ENCODE results near the gene AATK.

Gene AATK

GRCh38 chr17:81090361-81091136 is 75.5 kb downstream of the AATK start:
- DNase-seq (ENCODE audit: low read depth, low spot score) = no peak
- no peak for TF ChIP-seq CTCF (IDR thresholded peaks at IDR 0.05; ENCODE audit: insufficient read depth, low read length, missing control alignments)
- ChIA-PET CTCF (interaction anchor here (1.5 to 1.7 kb wide), 3 partner anchors 8 to 67 kb away, joined by 5 to 7 read pairs (median 6); no protein-coding TSS in a partner anchor), POLR2A (no interaction called here)
- no peak overlapping the region for H3K4me3 ChIP-seq (ENCODE audit: low read depth, low read length)

DNA sequence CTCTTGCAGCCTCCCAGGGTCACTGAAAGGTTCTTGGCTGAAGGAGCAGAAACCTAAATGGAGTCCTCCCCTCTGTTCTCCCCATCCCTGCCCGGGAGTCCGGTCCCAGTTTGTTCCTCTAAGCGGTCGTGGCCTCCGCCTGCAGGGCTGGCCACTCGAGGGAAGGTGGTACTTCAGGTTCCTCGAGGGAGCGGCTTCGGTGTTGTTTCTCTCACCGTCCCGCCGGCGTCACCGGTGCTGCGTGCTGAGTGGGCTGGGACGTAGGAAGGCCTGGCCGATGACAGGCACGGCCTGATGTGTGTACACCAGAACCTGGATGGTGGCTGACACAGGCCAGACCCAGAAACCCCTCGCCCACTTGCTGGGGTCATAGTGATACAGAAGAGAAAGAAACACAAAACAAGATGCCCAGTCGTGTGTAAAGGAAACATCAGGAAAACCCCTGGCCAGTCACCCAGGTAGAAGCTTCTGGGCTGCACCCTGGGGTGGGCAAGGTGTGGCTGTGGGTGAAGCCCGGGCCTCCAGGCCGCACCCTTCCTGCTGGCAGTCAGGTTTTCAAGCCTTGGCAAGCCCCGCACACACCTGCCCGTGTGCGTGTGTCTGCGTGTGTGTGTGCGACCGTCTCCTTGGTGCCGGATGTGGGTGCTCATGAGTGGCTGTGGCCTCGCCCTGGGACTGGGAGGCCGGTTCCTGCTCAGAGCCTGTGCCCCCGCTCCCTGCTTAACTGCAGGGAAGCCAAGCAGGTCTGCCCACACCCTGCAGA is 79.1 kb downstream of the AATK start:
- ChIA-PET POLR2A (no interaction called here), CTCF (interaction anchor here (1.8 to 2.4 kb wide), 3 partner anchors 11 to 15 kb away, joined by 7 to 23 read pairs (median 11); no protein-coding TSS in a partner anchor)
- TF ChIP-seq CTCF (IDR thresholded peaks at IDR 0.05; ENCODE audit: insufficient read depth, low read length, missing control alignments) = no peak
- no peak overlapping the region for H3K4me3 ChIP-seq (ENCODE audit: low read depth, low read length)
- DNase-seq (ENCODE audit: low read depth, low spot score) = no peak

DNA sequence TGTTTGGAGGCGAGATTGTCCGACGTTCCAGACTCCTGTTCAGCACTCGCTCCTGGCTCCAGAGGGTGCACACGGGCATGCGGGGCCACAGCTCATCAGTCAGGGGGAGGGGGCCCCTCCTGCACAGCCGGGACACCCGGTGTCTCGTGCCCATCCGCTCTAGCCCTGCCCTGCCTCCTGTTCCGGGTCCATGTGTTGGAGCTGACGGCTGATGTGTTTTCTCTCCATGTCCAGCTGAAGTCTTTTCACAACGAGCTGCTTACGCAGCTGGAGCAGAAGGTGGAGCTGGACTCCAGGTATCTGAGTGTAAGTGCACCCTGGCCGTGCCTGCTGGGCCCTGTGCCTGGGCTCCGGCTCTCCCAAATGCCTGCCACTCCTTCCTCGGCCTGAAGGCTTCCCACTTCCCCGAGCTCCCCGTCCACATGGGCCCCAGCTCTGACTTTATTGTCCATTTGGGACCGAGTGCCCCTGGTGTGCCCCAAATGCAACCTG is 80.6 kb downstream of the AATK start:
- DNase-seq (ENCODE audit: low read depth, low spot score) = no peak
- ChIA-PET CTCF (interaction anchor here (1.2 to 2.1 kb wide), 3 partner anchors 9 to 16 kb away, joined by 5 to 11 read pairs (median 7); no protein-coding TSS in a partner anchor), POLR2A (no interaction called here)
- no peak overlapping the region for H3K4me3 ChIP-seq (ENCODE audit: low read depth, low read length)
- no peak for TF ChIP-seq CTCF (IDR thresholded peaks at IDR 0.05; ENCODE audit: insufficient read depth, low read length, missing control alignments)

DNA sequence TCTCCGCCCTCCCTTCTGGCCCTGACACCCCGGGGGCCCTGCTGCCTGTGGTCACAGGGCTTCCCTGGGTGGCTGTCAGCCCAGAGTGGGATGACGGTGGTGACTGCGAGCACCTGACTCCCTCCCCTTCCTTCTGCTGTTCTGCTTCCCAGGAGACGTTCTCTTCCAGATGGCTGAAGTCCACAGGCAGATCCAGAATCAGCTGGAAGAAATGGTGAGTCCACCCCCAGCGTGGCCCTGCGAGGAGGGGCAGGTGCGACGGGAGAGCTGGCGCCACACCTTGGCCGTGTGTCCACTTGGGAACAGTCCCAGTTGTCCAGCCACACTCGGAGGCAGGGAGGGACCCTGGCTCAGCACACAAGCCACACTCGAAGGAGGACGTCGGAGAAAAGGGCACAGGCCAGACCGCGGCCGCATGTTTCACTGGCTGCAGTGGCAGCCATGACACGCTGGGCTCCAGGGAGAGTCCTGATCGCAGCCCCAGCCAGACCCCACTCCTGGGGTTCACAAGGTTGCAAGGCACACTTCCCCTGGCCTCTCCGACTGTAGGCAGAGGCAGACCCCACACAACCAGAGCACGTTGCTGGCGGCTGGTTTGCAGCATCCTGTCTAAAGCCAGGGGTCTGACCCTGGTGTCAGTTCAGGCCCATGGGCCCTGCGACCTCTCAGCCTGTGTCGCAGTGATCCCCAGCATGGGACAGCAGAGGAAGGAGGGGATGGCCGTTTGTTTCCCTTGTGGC is 81.2 kb downstream of the AATK start:
- H3K4me3 ChIP-seq (ENCODE audit: low read depth, low read length) = no peak overlapping the region
- DNase-seq (ENCODE audit: low read depth, low spot score) = no peak
- ChIA-PET POLR2A (no interaction called here), CTCF (interaction anchor here (1.2 to 2.1 kb wide), 2 partner anchors 10 to 13 kb away, joined by 5 to 11 read pairs; no protein-coding TSS in a partner anchor)
- no peak for TF ChIP-seq CTCF (IDR thresholded peaks at IDR 0.05; ENCODE audit: insufficient read depth, low read length, missing control alignments)

DNA sequence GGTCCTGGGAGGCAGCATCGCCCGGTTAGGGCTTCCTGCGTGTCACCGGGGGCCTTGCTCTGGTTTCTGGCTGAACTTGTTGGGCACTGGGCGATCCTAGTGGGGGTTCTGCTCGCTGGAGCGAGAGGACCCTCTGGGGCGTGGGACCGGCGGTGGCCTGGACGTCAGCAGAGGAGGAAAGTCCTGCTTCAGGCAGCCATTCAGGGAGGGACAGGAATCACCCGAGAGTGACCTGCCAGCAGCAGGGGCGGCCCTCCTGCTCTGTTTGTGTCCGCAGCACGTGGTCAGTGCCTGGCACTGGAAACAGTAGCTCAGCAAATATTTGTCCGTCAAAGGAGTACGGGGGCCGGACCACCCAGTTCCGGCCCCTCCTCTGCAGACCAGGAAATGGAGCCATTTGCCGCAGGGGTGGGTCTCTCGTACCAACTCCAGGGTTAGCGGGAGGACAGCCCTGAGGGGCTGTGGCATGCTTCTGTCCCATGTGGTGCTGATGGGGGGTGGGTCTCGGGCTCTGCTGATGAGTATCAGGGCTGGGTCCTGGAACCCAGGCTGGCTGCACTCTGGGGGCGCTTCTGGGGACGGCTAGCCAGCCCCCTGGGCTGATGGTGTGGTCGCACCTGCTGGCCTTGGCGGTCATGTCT is 82.8 kb downstream of the AATK start:
- H3K4me3 ChIP-seq (ENCODE audit: low read depth, low read length) = no peak overlapping the region

More for the DNA sequence above, 82.8 kb downstream of the AATK start:
- no peak for TF ChIP-seq CTCF (IDR thresholded peaks at IDR 0.05; ENCODE audit: insufficient read depth, low read length, missing control alignments)
- CTCF ChIA-PET = interaction anchor here (1.0 to 1.7 kb wide), 2 partner anchors 15 to 59 kb away, joined by 3 to 13 read pairs; no protein-coding TSS in a partner anchor
- POLR2A ChIA-PET = no interaction called here
- no peak for DNase-seq (ENCODE audit: low read depth, low spot score)
